DND-41 (cell line): ENCODE measurements around the gene GNS.
"Not testable (repeated sequence)": the region's sequence is repeated elsewhere in the genome, so short reads cannot be mapped to it uniquely, and the experiment has no call there.

ENCODE experiments used
- ATAC-seq: fragments of 200-7000 bp; cut with Tn5 transposase; 3 replicates; pipeline ENCODE4 v1.9.1; 2021; ENCODE audit warnings: low read depth; ENCODE audit not compliant: insufficient read depth
- DNase-seq: peaks from one replicate; pipeline ENCODE4 v3.0.0-alpha.2; 2020
- H2AFZ ChIP-seq: 2 replicates; pipeline ENCODE4 v1.6.0; 2012; ENCODE audit warnings: low read depth, low read length
- H3K27ac ChIP-seq: 2 replicates; pipeline ENCODE4 v1.5.1; 2012; ENCODE audit warnings: low read length, inconsistent platforms
- H3K27me3 ChIP-seq: fragments of 200-600 bp; sonication (generic); 2 replicates; pipeline ENCODE4 v1.6.0; 2012; ENCODE audit warnings: low read length, mild to moderate bottlenecking, inconsistent platforms; ENCODE audit not compliant: insufficient read depth, poor library complexity
- H3K36me3 ChIP-seq: 2 replicates; pipeline ENCODE4 v1.5.1; 2012; ENCODE audit warnings: low read length, inconsistent platforms; ENCODE audit not compliant: insufficient read depth
- H3K4me1 ChIP-seq: 2 replicates; pipeline ENCODE4 v1.5.1; 2012; ENCODE audit warnings: mild to moderate bottlenecking, low read length; ENCODE audit not compliant: insufficient read depth
- H3K4me2 ChIP-seq: 2 replicates; pipeline ENCODE4 v1.6.0; 2012; ENCODE audit warnings: mild to moderate bottlenecking, moderate library complexity, low read length, inconsistent platforms; ENCODE audit not compliant: insufficient read depth
- H3K4me3 ChIP-seq, 2 experiments: fragments of 200-600 bp in 1 of 2; shearing (Covaris generic) in 1 of 2; 2 replicates each; pipeline ENCODE4 v1.5.1; 2012 to 2016; ENCODE audit warnings: inconsistent platforms in 2 of 2, low read length in 2 of 2, mild to moderate bottlenecking in 2 of 2, low read depth in 1 of 2, moderate library complexity in 1 of 2
- H3K79me2 ChIP-seq: 2 replicates; pipeline ENCODE4 v1.6.0; 2012; ENCODE audit warnings: low read length, inconsistent platforms; ENCODE audit not compliant: insufficient read depth
- H3K9ac ChIP-seq: 2 replicates; pipeline ENCODE4 v1.6.0; 2012; ENCODE audit warnings: low read depth, mild to moderate bottlenecking, inconsistent platforms, low read length, moderate library complexity
- H3K9me3 ChIP-seq: 2 replicates; pipeline ENCODE4 v1.5.1; 2012; ENCODE audit warnings: low read length, moderate library complexity, mild to moderate bottlenecking, inconsistent platforms; ENCODE audit not compliant: insufficient read depth, severe bottlenecking
- H4K20me1 ChIP-seq: 2 replicates; pipeline ENCODE4 v1.6.0; 2012; ENCODE audit warnings: low read length; ENCODE audit not compliant: insufficient read depth
- CTCF ChIP-seq: IDR thresholded peaks from 2 replicates; pipeline ENCODE4 v1.5.1; 2012; ENCODE audit warnings: borderline replicate concordance, low read length, moderate library complexity, mild to moderate bottlenecking; ENCODE audit not compliant: poor library complexity, severe bottlenecking; ENCODE audit errors: extremely low read depth
- EZH2 ChIP-seq: IDR thresholded peaks from 3 replicates; pipeline ENCODE4 v1.6.1; 2012; ENCODE audit warnings: borderline replicate concordance, low read depth, mild to moderate bottlenecking, moderate library complexity, low read length, inconsistent platforms; ENCODE audit not compliant: severe bottlenecking

The GNS gene

GRCh38 chr12:64694130-64695040 lies 64.8 kb downstream of the GNS start:
- Histone ChIP-seq H3K9ac (no peak overlapping the region), H3K36me3 (peaks cover 35% of the 10 kb centered on the region), H3K9me3 (no peaks in the 10 kb centered on the region), H2AFZ (no peak overlapping the region), H4K20me1 (no peaks in the 10 kb centered on the region), H3K4me1 (peaks cover 4% of the 10 kb centered on the region; the same call in 1 of the 2 replicates), H3K4me2 (no peak overlapping the region), H3K4me3 (no peak overlapping the region), H3K79me2 (0 out of 2 replicates have a peak, but pooled peaks cover 1% of the 10 kb centered on the region), H3K27ac (no peak overlapping the region), H3K27me3 (no peaks in the 10 kb centered on the region)
- DNase-seq (no peak), ATAC-seq (no peak)
- no peak for TF ChIP-seq EZH2
- no peak for TF ChIP-seq CTCF

- DNase-seq: no peak
- peaks cover 53% of the 10 kb centered on the region for H3K36me3 ChIP-seq
These were observed 67.2 kb downstream of the GNS start for GRCh38 chr12:64691795-64692583.

GRCh38 chr12:64691227-64691794 lies 67.9 kb downstream of the GNS start:
- Histone ChIP-seq H3K36me3 (peaks cover 53% of the 10 kb centered on the region), H3K4me1 (no peaks in the 10 kb centered on the region), H3K4me3 (no peak overlapping the region), H4K20me1 (no peaks in the 10 kb centered on the region), H3K9ac (no peak overlapping the region), H3K27ac (no peak overlapping the region), H3K4me2 (no peak overlapping the region), H3K79me2 (0 out of 2 replicates have a peak, but pooled peaks cover 2% of the 10 kb centered on the region), H2AFZ (no peak overlapping the region), H3K27me3 (no peaks in the 10 kb centered on the region), H3K9me3 (no peaks in the 10 kb centered on the region)
- ATAC-seq: no peak
- DNase-seq: no peak
- no peak for TF ChIP-seq EZH2

More at GRCh38 chr12:64691795-64692583, 67.2 kb downstream of the GNS start:
- H3K27ac ChIP-seq: no peak overlapping the region
- no peak overlapping the region for H3K9ac ChIP-seq
- TF ChIP-seq CTCF: no peak
- TF ChIP-seq EZH2: no peak
- H3K4me1 ChIP-seq: no peaks in the 10 kb centered on the region
- H3K4me3 ChIP-seq: no peak overlapping the region
- H3K4me2 ChIP-seq: no peak overlapping the region
- H3K27me3 ChIP-seq: no peaks in the 10 kb centered on the region
- H3K79me2 ChIP-seq: 0 out of 2 replicates have a peak, but pooled peaks cover 2% of the 10 kb centered on the region
- no peaks in the 10 kb centered on the region for H3K9me3 ChIP-seq
- H4K20me1 ChIP-seq: no peaks in the 10 kb centered on the region
- no peak for ATAC-seq
- H2AFZ ChIP-seq: no peak overlapping the region

- not testable (repeated sequence) for H3K4me3 ChIP-seq, H3K4me1 ChIP-seq, H3K27me3 ChIP-seq, H3K9ac ChIP-seq, H3K4me2 ChIP-seq, H2AFZ ChIP-seq, H4K20me1 ChIP-seq, ATAC-seq, H3K27ac ChIP-seq, DNase-seq, H3K9me3 ChIP-seq, H3K79me2 ChIP-seq
- peaks cover 54% of the 10 kb centered on the region for H3K36me3 ChIP-seq
These were observed 69.0 kb downstream of the GNS start for GRCh38 chr12:64690236-64690635.
